Lower leg skin (tissue), 4 donors: Measurements from ENCODE around the gene PGM5. TPM values are rescaled to one million over a fixed set of nuclear protein-coding genes. Genes with fewer than 3 reads are reported as not detected.

Experiments
- DNase-seq, 2 donors: peaks; one replicate each; pipeline ENCODE4 v3.0.0-alpha.2; 2019; ENCODE audit warnings: low spot score in 2 of 2
- H3K4me3 ChIP-seq: fragments of 200-600 bp; sonication (generic); 2 replicates; pipeline ENCODE4 v1.5.1; 2017; ENCODE audit warnings: mild to moderate bottlenecking, low read depth; ENCODE audit not compliant: poor library complexity, severe bottlenecking
- CTCF ChIP-seq, 3 donors: fragments of 450-650 bp; IDR thresholded peaks; one replicate each; pipeline ENCODE4 v1.5.1; 2016; ENCODE audit warnings: antibody characterized with exemption in 3 of 3, mild to moderate bottlenecking in 3 of 3, moderate library complexity in 2 of 3
- POLR2A ChIP-seq, 2 donors: fragments of 450-650 bp; IDR thresholded peaks; one replicate each; pipeline ENCODE4 v1.6.1; 2016 to 2017; ENCODE audit warnings: antibody characterized with exemption in 2 of 2, mild to moderate bottlenecking in 1 of 2, moderate library complexity in 1 of 2
- WGBS, 2 donors: methylation state at CpG; one replicate each; pipeline ENCODE4 v1.1.5; 2018; 5-methylcytosine and 5-hydroxymethylcytosine counted together
- intact Hi-C: fragments of 100-400 bp; cut with DNase I; formaldehyde crosslinking; loops from one replicate; pipeline ENCODE4 v1.15.0; 2023; ENCODE audit warnings: low total_unique reads
- total RNA-seq, 4 donors: library from RNA; depleted of rRNA; stranded (reverse); fragments of >200 nt; gene quantifications; one replicate each; pipeline ENCODE4 v1.1.0, GENCODE V29; 2016

The PGM5 gene
- total RNA-seq, 4 donors from 2014 or later, result 7.3 to 16.8 (median 8.7) TPM

GRCh38 chr9:68433531-68434110 lies 77.2 kb downstream of the PGM5 start:
- 83 to 85% methylated on average over 6 of the region's 6 CpGs for WGBS, 2 donors
- no peak for DNase-seq
- intact Hi-C loops, result no loop called here
- TF ChIP-seq CTCF (IDR thresholded peaks at IDR 0.05) (no peak), POLR2A (IDR thresholded peaks at IDR 0.05) (no peak)
- no peak overlapping the region for H3K4me3 ChIP-seq

- 64 to 73% methylated on average over 7 of the region's 7 CpGs for WGBS, 2 donors
- intact Hi-C loops, result no loop called here
- H3K4me3 ChIP-seq, result no peak overlapping the region
- no peak for DNase-seq
- TF ChIP-seq CTCF (IDR thresholded peaks at IDR 0.05), result no peak
- no peak for TF ChIP-seq POLR2A (IDR thresholded peaks at IDR 0.05)
Observed at GRCh38 chr9:68437785-68438184, 81.4 kb downstream of the PGM5 start.

- DNase-seq, result no peak
- 64 to 70% methylated on average over 2 of the region's 2 CpGs for WGBS, 2 donors
- intact Hi-C loops, result no loop called here
- no peak for TF ChIP-seq POLR2A (IDR thresholded peaks at IDR 0.05)
- no peak for TF ChIP-seq CTCF (IDR thresholded peaks at IDR 0.05)
- H3K4me3 ChIP-seq, result no peak overlapping the region
Observed at GRCh38 chr9:68443624-68444023, 87.2 kb downstream of the PGM5 start.

DNA sequence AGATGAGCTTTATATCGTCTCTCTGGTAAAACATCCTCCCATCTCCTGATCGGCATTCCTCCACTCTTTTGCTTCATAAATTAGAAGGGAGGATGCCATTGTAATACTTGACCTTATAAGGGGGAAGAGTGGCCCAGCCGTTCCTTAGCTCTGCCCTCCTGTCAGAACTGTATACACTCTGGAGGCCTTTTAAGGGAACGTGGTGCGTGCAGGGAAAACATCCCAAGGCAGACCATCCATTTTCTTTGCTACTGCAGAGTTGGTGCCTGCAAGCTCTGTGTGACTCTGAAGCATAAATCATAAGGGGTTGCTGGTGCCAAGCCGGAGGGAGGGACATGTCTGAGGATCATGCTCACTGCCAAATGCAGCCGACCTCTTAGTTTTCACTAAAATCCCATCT lies 90.4 kb downstream of the PGM5 start:
- no peak for TF ChIP-seq CTCF (IDR thresholded peaks at IDR 0.05)
- TF ChIP-seq POLR2A (IDR thresholded peaks at IDR 0.05), result no peak
- WGBS, 2 donors, result 23 to 24% methylated on average over 7 of the region's 7 CpGs
- no peak overlapping the region for H3K4me3 ChIP-seq
- intact Hi-C loops, result no loop called here
- no peak for DNase-seq

DNA sequence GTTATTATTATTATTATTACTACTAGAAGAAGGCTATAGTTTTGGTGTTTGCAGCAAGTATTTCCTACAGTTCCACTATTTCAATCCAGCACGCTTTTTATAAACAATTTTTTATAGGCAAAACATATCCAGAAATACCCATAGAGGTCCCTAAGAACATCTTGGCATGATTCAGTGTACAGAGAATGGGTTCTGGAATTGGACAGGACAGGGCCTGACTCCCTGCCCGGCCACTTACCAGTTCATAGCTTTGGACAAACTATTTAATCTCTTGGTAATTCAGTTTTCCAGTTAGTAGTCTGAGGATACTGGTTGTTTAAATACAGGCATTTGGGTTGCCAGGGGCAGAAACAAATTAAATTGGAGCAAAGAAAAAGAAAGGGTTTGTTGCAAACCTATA lies 91.2 kb downstream of the PGM5 start:
- H3K4me3 ChIP-seq, result no peak overlapping the region
- intact Hi-C loops, result no loop called here
- no peak for DNase-seq
- TF ChIP-seq POLR2A (IDR thresholded peaks at IDR 0.05) (no peak), CTCF (IDR thresholded peaks at IDR 0.05) (no peak)
- 85 to 92% methylated on average over 2 of the region's 2 CpGs for WGBS, 2 donors
